Keratinocyte (primary cell): ENCODE data around the gene FKBP10.

ENCODE experiments used
- CTCF ChIP-seq, 3 experiments: IDR thresholded peaks in 1 of 3; conservative IDR thresholded peaks in 1 of 3; optimal IDR thresholded peaks in 1 of 3; 2 replicates in 2 of 3; 3 replicates in 1 of 3; pipeline versions ENCODE3 to v1.5.1; 2011; ENCODE audit warnings: low read length in 3 of 3, mild to moderate bottlenecking in 3 of 3, moderate library complexity in 2 of 3, control low read depth in 1 of 3, inconsistent platforms in 1 of 3; ENCODE audit not compliant: insufficient read depth in 2 of 3; ENCODE audit errors: extremely low read depth in 1 of 3
- EZH2 ChIP-seq: IDR thresholded peaks from one replicate; pipeline ENCODE4 v1.6.1; 2012; ENCODE audit warnings: inconsistent platforms, mild to moderate bottlenecking, low read length, moderate library complexity

- no peak for TF ChIP-seq CTCF (optimal IDR thresholded peaks at IDR 0.05 in 1 of 3, IDR thresholded peaks at IDR 0.05 in 1 of 3, conservative IDR thresholded peaks at IDR 0.05 in 1 of 3; ENCODE audit: extremely low read depth in 1 of 3, insufficient read depth in 2 of 3, low read length in 3 of 3)
- TF ChIP-seq EZH2 = no peak
Measured at GRCh38 chr17:41763327-41763726, 49.5 kb upstream of the FKBP10 start.
